Keratinocyte (primary cell): ENCODE results near the gene CLEC16A. TPM values are rescaled to one million over a fixed set of nuclear protein-coding genes. Genes with fewer than 3 reads are reported as not detected.

Experiments
- DNase-seq: peaks from one replicate; pipeline ENCODE4 v3.0.0-alpha.2; 2011; ENCODE audit warnings: low read depth, missing footprints, low spot score
- FAIRE-seq: peaks from 2 replicates; lab custom pipeline; 2011; peaks lifted over from hg19 to GRCh38; lab: Jason Lieb, UNC
- H2AFZ ChIP-seq: 2 replicates; pipeline ENCODE4 v1.6.0; 2012; ENCODE audit warnings: low read length, control low read depth, inconsistent platforms; ENCODE audit not compliant: control insufficient read depth
- H3K27ac ChIP-seq: 2 replicates; pipeline ENCODE4 v1.5.1; 2011; ENCODE audit warnings: low read length; ENCODE audit not compliant: control insufficient read depth, insufficient read depth
- H3K27me3 ChIP-seq: 3 replicates; pipeline ENCODE4 v1.6.0; 2011; ENCODE audit warnings: low read length; ENCODE audit not compliant: control insufficient read depth, insufficient read depth; ENCODE audit errors: extremely low read depth
- H3K36me3 ChIP-seq, 2 experiments: 2 replicates in 1 of 2; 3 replicates in 1 of 2; pipeline ENCODE4 v1.5.1; 2011; ENCODE audit warnings: low read length in 2 of 2, mild to moderate bottlenecking in 1 of 2; ENCODE audit not compliant: control insufficient read depth in 2 of 2, insufficient read depth in 2 of 2; ENCODE audit errors: extremely low read depth in 1 of 2
- H3K4me1 ChIP-seq: 3 replicates; pipeline ENCODE4 v1.5.1; 2011; ENCODE audit warnings: low read length; ENCODE audit not compliant: control insufficient read depth, insufficient read depth; ENCODE audit errors: extremely low read depth
- H3K4me2 ChIP-seq: 3 replicates; pipeline ENCODE4 v1.6.0; 2011; ENCODE audit warnings: low read depth, low read length; ENCODE audit not compliant: control insufficient read depth, insufficient read depth; ENCODE audit errors: extremely low read depth
- H3K4me3 ChIP-seq, 3 experiments: fragments of 200-600 bp in 1 of 3; sonication (generic) in 1 of 3; 2 replicates in 2 of 3; 3 replicates in 1 of 3; pipeline ENCODE4 v1.5.1; 2011 to 2016; ENCODE audit warnings: low read length in 3 of 3, mild to moderate bottlenecking in 3 of 3, control low read depth in 2 of 3, inconsistent platforms in 1 of 3, low read depth in 1 of 3, mixed read lengths in 1 of 3, mixed run types in 1 of 3, moderate library complexity in 1 of 3; ENCODE audit not compliant: control insufficient read depth in 2 of 3, insufficient read depth in 2 of 3; ENCODE audit errors: extremely low read depth in 1 of 3
- H3K79me2 ChIP-seq: 2 replicates; pipeline ENCODE4 v1.6.0; 2012; ENCODE audit warnings: low read length; ENCODE audit not compliant: control insufficient read depth, insufficient read depth
- H3K9ac ChIP-seq: 3 replicates; pipeline ENCODE4 v1.6.0; 2011; ENCODE audit warnings: low read length; ENCODE audit not compliant: control insufficient read depth, insufficient read depth; ENCODE audit errors: extremely low read depth
- H3K9me1 ChIP-seq: 3 replicates; pipeline ENCODE4 v1.6.0; 2011; ENCODE audit warnings: low read length; ENCODE audit not compliant: control insufficient read depth, insufficient read depth; ENCODE audit errors: extremely low read depth
- H3K9me3 ChIP-seq: 2 replicates; pipeline ENCODE4 v1.5.1; 2012; ENCODE audit warnings: low read depth, low read length; ENCODE audit not compliant: control insufficient read depth
- H4K20me1 ChIP-seq: 3 replicates; pipeline ENCODE4 v1.6.0; 2011; ENCODE audit warnings: low read length; ENCODE audit not compliant: control insufficient read depth, insufficient read depth; ENCODE audit errors: extremely low read depth
- EZH2 ChIP-seq: IDR thresholded peaks from one replicate; pipeline ENCODE4 v1.6.1; 2012; ENCODE audit warnings: inconsistent platforms, mild to moderate bottlenecking, low read length, moderate library complexity
- dilution Hi-C: fragments of 300-500 bp; cut with MboI; formaldehyde crosslinking; loops from one replicate; pipeline ENCODE4 v1.7.0; 2020; ENCODE audit warnings: low sequenced_read_pairs; ENCODE audit not compliant: extremely low pct_ligation_motif_present
- polyA plus RNA-seq, 5 experiments: library from polyadenylated mRNA; depleted of rRNA in 3 of 5; stranded (reverse) in 3 of 5; stranded (forward) in 1 of 5; unstranded in 1 of 5; fragments of >200 nt; gene quantifications; 1 replicate in 1 of 5; 2 replicates in 3 of 5; 3 replicates in 1 of 5; pipeline versions ENCODE4 v1.2.1 to v1.2.3, GENCODE V29; 2011 to 2012; ENCODE audit warnings: missing spikeins in 2 of 5, low read depth in 1 of 5, low replicate concordance in 1 of 5
- TF ChIP-seq, protein P1 (sequence below), 3 experiments: IDR thresholded peaks in 1 of 3; conservative IDR thresholded peaks in 1 of 3; optimal IDR thresholded peaks in 1 of 3; 2 replicates in 2 of 3; 3 replicates in 1 of 3; pipeline versions ENCODE3 to v1.5.1; 2011; ENCODE audit warnings: low read length in 3 of 3, mild to moderate bottlenecking in 3 of 3, moderate library complexity in 2 of 3, control low read depth in 1 of 3, inconsistent platforms in 1 of 3; ENCODE audit not compliant: insufficient read depth in 2 of 3; ENCODE audit errors: extremely low read depth in 1 of 3

The CLEC16A gene
- polyA plus RNA-seq, 1 donor (not counting 4 experiments of a cell fraction or from before 2014, with no cell fraction given): 9.5 TPM

DNA sequence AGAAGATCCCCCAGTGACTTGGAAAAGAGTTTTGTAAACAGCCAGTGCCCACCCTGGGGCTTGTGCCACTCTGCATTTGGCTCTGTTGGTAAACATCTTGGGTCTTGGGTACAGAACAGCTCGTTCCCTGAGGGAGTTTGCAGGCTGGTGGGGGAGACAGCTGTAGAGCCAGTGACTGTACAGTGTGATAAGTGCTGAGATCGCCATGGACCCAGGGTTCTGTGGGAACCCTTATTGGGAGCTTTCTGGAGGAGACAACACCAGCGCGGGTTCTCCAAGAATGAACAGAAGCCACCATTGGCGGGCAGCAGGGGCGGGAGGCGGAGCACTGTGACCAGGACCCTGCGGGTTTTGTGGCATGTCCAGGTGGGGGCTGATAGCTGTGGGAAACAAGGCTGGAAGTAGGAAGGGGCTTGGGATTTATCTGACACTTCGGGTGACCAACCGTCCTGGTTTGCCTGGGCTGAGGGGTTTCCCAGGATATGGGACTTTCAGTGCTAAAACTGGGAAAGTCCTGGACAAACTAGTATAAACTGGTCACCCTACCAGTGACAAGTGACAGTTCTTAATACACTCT lies 2.9 kb downstream of the CLEC16A start:
- FAIRE-seq (no peak), DNase-seq (no peak)
- no peaks in the 10 kb centered on the region for H3K9me3 ChIP-seq
- H3K79me2 ChIP-seq: peaks cover 59% of the 10 kb centered on the region
- H3K9ac ChIP-seq: no peak overlapping the region
- H3K27me3 ChIP-seq: no peaks in the 10 kb centered on the region
- no peak overlapping the region for H2AFZ ChIP-seq
- H3K36me3 ChIP-seq: no peaks in the 10 kb centered on the region
- peaks cover 10% of the 10 kb centered on the region for H4K20me1 ChIP-seq
- H3K4me1 ChIP-seq: peaks cover 45% of the 10 kb centered on the region
- dilution Hi-C loops: no loop called here
- no peak overlapping the region for H3K4me3 ChIP-seq
- H3K4me2 ChIP-seq: no peak overlapping the region
- TF ChIP-seq, protein P1, sequence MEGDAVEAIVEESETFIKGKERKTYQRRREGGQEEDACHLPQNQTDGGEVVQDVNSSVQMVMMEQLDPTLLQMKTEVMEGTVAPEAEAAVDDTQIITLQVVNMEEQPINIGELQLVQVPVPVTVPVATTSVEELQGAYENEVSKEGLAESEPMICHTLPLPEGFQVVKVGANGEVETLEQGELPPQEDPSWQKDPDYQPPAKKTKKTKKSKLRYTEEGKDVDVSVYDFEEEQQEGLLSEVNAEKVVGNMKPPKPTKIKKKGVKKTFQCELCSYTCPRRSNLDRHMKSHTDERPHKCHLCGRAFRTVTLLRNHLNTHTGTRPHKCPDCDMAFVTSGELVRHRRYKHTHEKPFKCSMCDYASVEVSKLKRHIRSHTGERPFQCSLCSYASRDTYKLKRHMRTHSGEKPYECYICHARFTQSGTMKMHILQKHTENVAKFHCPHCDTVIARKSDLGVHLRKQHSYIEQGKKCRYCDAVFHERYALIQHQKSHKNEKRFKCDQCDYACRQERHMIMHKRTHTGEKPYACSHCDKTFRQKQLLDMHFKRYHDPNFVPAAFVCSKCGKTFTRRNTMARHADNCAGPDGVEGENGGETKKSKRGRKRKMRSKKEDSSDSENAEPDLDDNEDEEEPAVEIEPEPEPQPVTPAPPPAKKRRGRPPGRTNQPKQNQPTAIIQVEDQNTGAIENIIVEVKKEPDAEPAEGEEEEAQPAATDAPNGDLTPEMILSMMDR (optimal IDR thresholded peaks at IDR 0.05 in 1 of 3, IDR thresholded peaks at IDR 0.05 in 1 of 3, conservative IDR thresholded peaks at IDR 0.05 in 1 of 3; ENCODE audit: extremely low read depth in 1 of 3, insufficient read depth in 2 of 3, low read length in 3 of 3): no peak
- no peak for TF ChIP-seq EZH2
- H3K9me1 ChIP-seq: peaks cover 9% of the 10 kb centered on the region
- H3K27ac ChIP-seq: no peak overlapping the region

DNA sequence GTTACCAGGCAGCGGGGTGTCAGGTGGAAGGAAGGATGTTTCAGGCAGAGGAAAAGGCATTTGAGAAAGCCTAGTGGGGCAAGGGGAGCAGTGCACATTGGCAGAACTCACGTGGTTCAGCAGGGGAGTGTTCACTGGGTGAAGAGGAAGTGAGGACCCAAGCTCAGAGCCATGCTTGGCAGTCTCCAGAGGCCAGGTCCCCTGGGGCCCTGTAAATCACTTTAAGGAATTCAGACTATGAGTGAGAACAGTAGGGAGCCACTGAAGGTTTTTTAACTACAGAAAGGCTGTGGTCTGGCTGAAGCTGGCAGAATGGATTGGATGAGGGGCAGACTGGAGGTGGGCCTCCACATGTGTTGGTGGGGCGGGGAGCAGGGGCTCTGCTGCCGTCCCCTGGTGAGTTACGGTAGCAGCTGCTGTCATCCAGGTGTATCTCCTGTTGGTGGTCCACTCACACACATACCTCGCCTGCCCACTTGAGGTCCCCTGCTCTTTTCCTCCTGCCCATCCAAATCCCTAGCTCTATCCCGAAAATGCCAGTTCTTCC lies 5.1 kb downstream of the CLEC16A start:
- no peak for FAIRE-seq
- Histone ChIP-seq H3K4me1 (peaks cover 36% of the 10 kb centered on the region), H3K27ac (no peak overlapping the region), H3K4me2 (no peak overlapping the region), H3K27me3 (no peaks in the 10 kb centered on the region), H3K4me3 (no peak overlapping the region), H3K36me3 (no peaks in the 10 kb centered on the region), H3K79me2 (peaks cover 61% of the 10 kb centered on the region), H3K9ac (no peak overlapping the region), H2AFZ (no peak overlapping the region), H4K20me1 (peaks cover 14% of the 10 kb centered on the region), H3K9me1 (peaks cover 9% of the 10 kb centered on the region), H3K9me3 (no peaks in the 10 kb centered on the region)
- dilution Hi-C loops: no loop called here
- DNase-seq: no peak
- no peak for TF ChIP-seq EZH2
- TF ChIP-seq, protein P1 (optimal IDR thresholded peaks at IDR 0.05 in 1 of 3, IDR thresholded peaks at IDR 0.05 in 1 of 3, conservative IDR thresholded peaks at IDR 0.05 in 1 of 3; ENCODE audit: extremely low read depth in 1 of 3, insufficient read depth in 2 of 3, low read length in 3 of 3): peak in 1 of 3 experiments; percentile 9
